HEK293T (cell line): ENCODE results near the gene MAB21L2.
"Not testable (repeated sequence)": the region's sequence is repeated elsewhere in the genome, so short reads cannot be mapped to it uniquely, and the experiment has no call there.

Source experiments
- CTCF ChIA-PET: fragments of 350-600 bp; formaldehyde crosslinking; extraction: SDS; loops from one replicate; lab custom pipeline; 2021; ENCODE audit warnings: antibody characterized with exemption, inconsistent platforms; lab: Yijun Ruan, JAX
- POLR2A ChIA-PET: fragments of 350-600 bp; formaldehyde crosslinking; extraction: SDS; loops from one replicate; lab custom pipeline; 2020; ENCODE audit warnings: antibody characterized with exemption, inconsistent platforms; lab: Yijun Ruan, JAX
- DNase-seq: peaks from one replicate; pipeline ENCODE4 v3.0.0; 2012; ENCODE audit warnings: mixed read lengths; ENCODE audit errors: extremely low spot score
- ARNT ChIP-seq: fragments of 450-650 bp; IDR thresholded peaks from 2 replicates; pipeline ENCODE4 v1.6.1; 2017; ENCODE audit warnings: mild to moderate bottlenecking
- BHLHE40 ChIP-seq: fragments of 450-650 bp; IDR thresholded peaks from 2 replicates; pipeline ENCODE4 v1.6.1; 2016; ENCODE audit warnings: mild to moderate bottlenecking, moderate library complexity, borderline replicate concordance
- CTBP1 ChIP-seq: fragments of 450-650 bp; IDR thresholded peaks from 2 replicates; pipeline ENCODE4 v1.6.1; 2016; ENCODE audit warnings: borderline replicate concordance
- ELF4 ChIP-seq: fragments of 450-650 bp; IDR thresholded peaks from 2 replicates; pipeline ENCODE4 v1.6.1; 2017; ENCODE audit warnings: antibody characterized with exemption
- FOXA1 ChIP-seq: fragments of 450-650 bp; IDR thresholded peaks from 2 replicates; pipeline ENCODE4 v1.6.1; 2016; ENCODE audit warnings: mild to moderate bottlenecking
- FOXK2 ChIP-seq: fragments of 450-650 bp; IDR thresholded peaks from 2 replicates; pipeline ENCODE4 v1.6.1; 2016; ENCODE audit warnings: mild to moderate bottlenecking
- FOXM1 ChIP-seq: fragments of 450-650 bp; IDR thresholded peaks from 2 replicates; pipeline ENCODE4 v1.6.1; 2017; ENCODE audit warnings: mild to moderate bottlenecking, borderline replicate concordance
- HDGF ChIP-seq: fragments of 450-650 bp; IDR thresholded peaks from 2 replicates; pipeline ENCODE4 v1.6.1; 2017; ENCODE audit warnings: antibody characterized with exemption, borderline replicate concordance
- L3MBTL2 ChIP-seq: fragments of 450-650 bp; conservative IDR thresholded peaks from 2 replicates; pipeline ENCODE4 v1.6.1; 2016; ENCODE audit warnings: mild to moderate bottlenecking
- LEF1 ChIP-seq: fragments of 450-650 bp; IDR thresholded peaks from 2 replicates; pipeline ENCODE4 v1.6.1; 2017; ENCODE audit warnings: mild to moderate bottlenecking, borderline replicate concordance
- NFRKB ChIP-seq: fragments of 450-650 bp; IDR thresholded peaks from 2 replicates; pipeline ENCODE4 v1.6.1; 2016; ENCODE audit warnings: mild to moderate bottlenecking, moderate library complexity
- SP1 ChIP-seq: fragments of 450-650 bp; IDR thresholded peaks from 2 replicates; pipeline ENCODE4 v1.6.1; 2017
- SUZ12 ChIP-seq: fragments of 450-650 bp; IDR thresholded peaks from 2 replicates; pipeline ENCODE4 v1.6.1; 2016; ENCODE audit warnings: mild to moderate bottlenecking
- TARDBP ChIP-seq: fragments of 450-650 bp; IDR thresholded peaks from 2 replicates; pipeline ENCODE4 v1.6.1; 2016
- ZNF384 ChIP-seq: fragments of 450-650 bp; IDR thresholded peaks from 2 replicates; pipeline ENCODE4 v1.6.1; 2016
- TF ChIP-seq, protein P1 (sequence below): fragments of 450-650 bp; IDR thresholded peaks from 2 replicates; pipeline ENCODE4 v1.6.1; 2016

MAB21L2 gene

DNA sequence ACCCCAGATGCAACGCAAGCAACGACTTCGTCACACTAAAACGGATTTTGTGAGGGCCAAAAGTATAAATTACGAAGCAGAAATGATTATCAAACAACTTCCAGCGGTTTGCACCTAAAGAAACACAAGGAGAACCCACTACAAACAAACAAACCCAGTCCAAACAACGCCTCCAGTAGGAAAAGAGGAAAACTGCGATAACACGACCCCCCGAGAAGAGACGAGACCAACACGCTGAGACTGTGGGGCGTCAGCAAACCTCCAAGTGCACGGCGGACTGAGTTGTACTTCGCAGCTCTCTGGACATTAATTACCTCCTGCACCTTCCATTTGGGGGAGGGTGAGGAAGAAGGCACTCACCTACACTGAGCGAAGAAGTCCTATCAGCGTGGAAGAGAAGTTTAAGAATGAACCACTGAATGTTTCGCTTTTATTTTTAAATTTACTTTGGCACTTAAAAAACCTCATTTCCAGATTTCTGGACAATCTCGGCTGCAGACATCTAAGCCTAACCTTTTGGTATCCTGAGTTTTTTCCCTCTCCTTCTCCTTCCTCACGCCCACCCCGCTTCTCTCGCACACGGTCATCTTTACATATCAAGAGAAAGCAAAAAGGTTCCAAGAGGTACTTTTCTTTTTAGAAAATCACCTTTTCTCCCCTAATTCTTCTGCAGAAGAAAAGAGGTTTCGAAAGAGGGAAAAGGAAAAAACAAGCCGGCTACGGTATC, at the start of gene MAB21L2:
Gene MAB21L2, plus strand, starts transcription at position 6 of the 727 bp plus-strand sequence. CDS start 879 bp downstream, outside the sequence.
- DNase-seq: no peak
- ChIA-PET CTCF (no interaction called here), POLR2A (no interaction called here)
- no peak for TF ChIP-seq ARNT
- no peak for TF ChIP-seq BHLHE40
- TF ChIP-seq NFRKB: no peak
- TF ChIP-seq, protein P1, sequence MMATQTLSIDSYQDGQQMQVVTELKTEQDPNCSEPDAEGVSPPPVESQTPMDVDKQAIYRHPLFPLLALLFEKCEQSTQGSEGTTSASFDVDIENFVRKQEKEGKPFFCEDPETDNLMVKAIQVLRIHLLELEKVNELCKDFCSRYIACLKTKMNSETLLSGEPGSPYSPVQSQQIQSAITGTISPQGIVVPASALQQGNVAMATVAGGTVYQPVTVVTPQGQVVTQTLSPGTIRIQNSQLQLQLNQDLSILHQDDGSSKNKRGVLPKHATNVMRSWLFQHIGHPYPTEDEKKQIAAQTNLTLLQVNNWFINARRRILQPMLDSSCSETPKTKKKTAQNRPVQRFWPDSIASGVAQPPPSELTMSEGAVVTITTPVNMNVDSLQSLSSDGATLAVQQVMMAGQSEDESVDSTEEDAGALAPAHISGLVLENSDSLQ: no peak
- TF ChIP-seq FOXA1: no peak
- no peak for TF ChIP-seq ZNF384
- no peak for TF ChIP-seq SP1
- no peak for TF ChIP-seq SUZ12

DNA sequence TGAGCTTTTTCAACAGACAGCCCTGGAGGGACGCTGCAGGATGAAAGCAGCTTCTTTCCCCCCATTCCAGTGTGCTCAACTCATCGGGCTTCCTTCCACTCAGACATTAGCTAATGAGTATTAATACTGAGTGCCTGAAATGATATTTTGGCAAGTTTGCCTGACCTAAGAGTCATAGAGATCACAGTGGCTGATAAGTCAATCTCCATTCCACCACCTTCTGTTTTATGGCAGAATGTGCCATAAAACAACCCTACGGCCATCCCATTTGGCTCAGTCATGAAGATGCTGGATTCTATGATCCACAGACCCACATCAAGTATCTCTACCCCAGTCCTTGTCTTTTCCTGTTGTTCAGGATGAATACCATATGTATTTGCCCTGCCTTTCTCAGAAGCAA, 48.3 kb upstream of the MAB21L2 start:
- ChIA-PET POLR2A (no interaction called here), CTCF (no interaction called here)
- no peak for DNase-seq
- TF ChIP-seq ARNT (no peak), L3MBTL2 (no peak), ZNF384 (no peak), FOXM1 (no peak), HDGF (no peak), FOXK2 (no peak), BHLHE40 (no peak), TARDBP (no peak), SUZ12 (no peak), SP1 (no peak), NFRKB (no peak), FOXA1 (no peak), CTBP1 (no peak), LEF1 (no peak)
- TF ChIP-seq, protein P1: no peak

GRCh38 chr4:150534818-150535217, 47.1 kb upstream of the MAB21L2 start:
- DNase-seq: no peak
- CTCF ChIA-PET: no interaction called here
- POLR2A ChIA-PET: no interaction called here
- TF ChIP-seq CTBP1: no peak
- TF ChIP-seq NFRKB: no peak
- TF ChIP-seq LEF1: no peak
- TF ChIP-seq SUZ12: no peak
- no peak for TF ChIP-seq ZNF384
- TF ChIP-seq ELF4: no peak
- TF ChIP-seq FOXM1: no peak
- TF ChIP-seq BHLHE40: no peak
- no peak for TF ChIP-seq SP1
- no peak for TF ChIP-seq TARDBP
- TF ChIP-seq, protein P1: no peak
- TF ChIP-seq HDGF: no peak
- TF ChIP-seq L3MBTL2: no peak
- no peak for TF ChIP-seq FOXA1
- TF ChIP-seq FOXK2: no peak
- TF ChIP-seq ARNT: no peak

DNA sequence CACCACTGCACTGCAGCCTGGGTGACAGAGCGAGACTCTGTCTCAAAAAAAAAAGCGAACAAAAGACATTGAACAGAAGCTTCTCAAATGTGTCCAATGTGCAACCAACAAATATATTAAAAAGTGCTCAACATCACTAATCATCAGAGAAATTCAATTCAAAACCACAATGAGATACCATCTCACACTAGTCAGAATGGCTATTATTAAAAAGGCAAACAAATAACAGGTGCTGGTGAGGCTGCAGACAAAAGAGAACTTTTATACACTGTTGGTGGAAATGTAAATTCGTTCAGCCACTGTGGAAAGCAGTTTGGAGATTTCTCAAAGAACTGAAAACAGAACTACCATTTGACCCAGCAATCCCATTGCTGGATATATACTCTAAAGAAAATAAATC, 44.0 kb upstream of the MAB21L2 start:
- POLR2A ChIA-PET, DNase-seq, CTCF ChIA-PET: not testable (repeated sequence)

DNA sequence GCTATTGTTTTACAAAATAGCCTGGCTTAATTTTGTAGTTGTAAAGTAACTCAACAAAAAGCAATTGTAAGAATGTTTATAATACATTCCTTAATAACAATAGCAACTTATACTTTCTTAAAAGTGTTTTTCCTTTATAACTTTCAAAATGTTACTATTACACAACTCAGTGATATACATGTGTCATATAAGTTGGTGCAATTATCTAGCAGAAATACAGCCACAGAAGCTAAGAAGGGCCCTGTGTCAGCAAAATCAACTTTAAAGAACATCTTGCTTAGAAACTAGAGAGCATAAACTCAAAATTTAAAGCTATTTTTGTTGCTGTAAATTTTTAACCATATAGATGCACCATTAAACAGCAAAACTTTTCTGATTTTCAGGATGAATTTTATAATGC, 41.4 kb upstream of the MAB21L2 start:
- TF ChIP-seq HDGF (no peak), CTBP1 (no peak), FOXM1 (no peak), BHLHE40 (no peak), SP1 (no peak), FOXA1 (no peak), L3MBTL2 (no peak), LEF1 (no peak), TARDBP (no peak), NFRKB (no peak)
- TF ChIP-seq, protein P1: no peak
- POLR2A ChIA-PET: no interaction called here
- no peak for DNase-seq
- CTCF ChIA-PET: no interaction called here

- no peak for DNase-seq
- POLR2A ChIA-PET: no interaction called here
- no peak for TF ChIP-seq FOXM1
- TF ChIP-seq FOXK2: no peak
- TF ChIP-seq CTBP1: no peak
- no peak for TF ChIP-seq TARDBP
- TF ChIP-seq ZNF384: no peak
- no peak for TF ChIP-seq ARNT
- no peak for TF ChIP-seq SUZ12
- no peak for TF ChIP-seq LEF1
- no peak for TF ChIP-seq HDGF
- TF ChIP-seq L3MBTL2: no peak
- TF ChIP-seq, protein P1: no peak
- no peak for TF ChIP-seq SP1
- TF ChIP-seq FOXA1: no peak
- no peak for TF ChIP-seq NFRKB
- TF ChIP-seq BHLHE40: no peak
- no peak for TF ChIP-seq ELF4
- CTCF ChIA-PET: no interaction called here
Observed at GRCh38 chr4:150540959-150541360, 41.0 kb upstream of the MAB21L2 start.
